Measurements from ENCODE around the gene QPRT. TPM values are rescaled to one million over a fixed set of nuclear protein-coding genes. Genes with fewer than 3 reads are reported as not detected.

QPRT gene
- total RNA-seq, 1 experiment from 2014 or later: 27.9 TPM

DNA sequence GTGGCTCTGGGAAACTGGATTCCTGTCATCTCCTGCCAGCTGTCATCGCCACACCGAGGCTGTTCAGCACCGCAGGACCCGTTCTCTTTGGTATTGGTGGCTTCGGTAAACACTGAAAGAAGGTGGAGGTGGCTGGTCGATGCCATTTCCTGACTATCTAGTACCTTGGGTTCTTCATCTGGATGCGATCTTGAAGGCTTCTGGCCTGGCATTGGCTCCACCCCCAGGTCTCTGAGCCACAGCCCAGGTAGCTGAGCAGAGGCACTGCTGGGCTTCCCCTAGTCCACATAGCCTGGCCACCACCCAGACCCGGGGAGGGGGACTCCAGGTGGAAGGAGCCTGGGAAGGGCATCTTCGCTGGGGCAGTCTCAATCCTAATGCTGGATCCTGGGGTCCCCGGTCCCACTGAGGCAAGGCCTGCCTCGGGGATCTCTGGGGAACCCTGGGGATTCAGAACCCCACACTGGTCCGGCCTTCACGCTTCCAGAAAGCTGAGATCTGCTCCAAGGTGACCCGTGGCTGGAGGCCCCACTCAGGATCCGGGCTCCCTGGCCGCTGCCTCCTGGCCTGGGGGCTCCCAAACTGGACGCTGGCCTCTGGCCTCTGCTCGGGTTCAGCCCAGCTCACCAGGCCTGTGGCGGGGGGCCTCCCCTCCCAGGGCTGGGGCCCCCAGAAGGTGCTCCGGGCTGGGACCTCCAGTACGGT, 65.0 kb downstream of the QPRT start:
- BruUV-seq (replicated peaks): no TSS peak
- Histone ChIP-seq H3K9me3 (ENCODE audit: control insufficient read depth, insufficient read depth, low read depth, low read length) (no peaks in the 10 kb centered on the region), H3K4me1 (ENCODE audit: control insufficient read depth, insufficient read depth, low read length) (no peaks in the 10 kb centered on the region), H3K27ac (ENCODE audit: low read length) (no peak overlapping the region), H3K4me3 (ENCODE audit: low read depth in 2 of 2, low read length in 2 of 2) (no peak overlapping the region), H3K36me3 (ENCODE audit: control insufficient read depth, insufficient read depth, low read length) (no peaks in the 10 kb centered on the region), H3K27me3 (ENCODE audit: control insufficient read depth, insufficient read depth, low read length) (no peaks in the 10 kb centered on the region)
- intact Hi-C loops (cut with micrococcal nuclease; ENCODE audit: unreplicated experiment) (no loop called here), in situ Hi-C loops (cut with HindIII; ENCODE audit: low pct_unique_long_range_greater_than_20kb, low sequenced_read_pairs) (no loop called here)
- DNase-seq (ENCODE audit: low read depth, low spot score): no peak
- TF ChIP-seq POLR2AphosphoS5 (IDR thresholded peaks at IDR 0.05; ENCODE audit: low read depth, low read length) (no peak), TCF7L2 (IDR thresholded peaks at IDR 0.05; ENCODE audit: low read depth, low read length) (no peak)
- TF ChIP-seq, protein P1, sequence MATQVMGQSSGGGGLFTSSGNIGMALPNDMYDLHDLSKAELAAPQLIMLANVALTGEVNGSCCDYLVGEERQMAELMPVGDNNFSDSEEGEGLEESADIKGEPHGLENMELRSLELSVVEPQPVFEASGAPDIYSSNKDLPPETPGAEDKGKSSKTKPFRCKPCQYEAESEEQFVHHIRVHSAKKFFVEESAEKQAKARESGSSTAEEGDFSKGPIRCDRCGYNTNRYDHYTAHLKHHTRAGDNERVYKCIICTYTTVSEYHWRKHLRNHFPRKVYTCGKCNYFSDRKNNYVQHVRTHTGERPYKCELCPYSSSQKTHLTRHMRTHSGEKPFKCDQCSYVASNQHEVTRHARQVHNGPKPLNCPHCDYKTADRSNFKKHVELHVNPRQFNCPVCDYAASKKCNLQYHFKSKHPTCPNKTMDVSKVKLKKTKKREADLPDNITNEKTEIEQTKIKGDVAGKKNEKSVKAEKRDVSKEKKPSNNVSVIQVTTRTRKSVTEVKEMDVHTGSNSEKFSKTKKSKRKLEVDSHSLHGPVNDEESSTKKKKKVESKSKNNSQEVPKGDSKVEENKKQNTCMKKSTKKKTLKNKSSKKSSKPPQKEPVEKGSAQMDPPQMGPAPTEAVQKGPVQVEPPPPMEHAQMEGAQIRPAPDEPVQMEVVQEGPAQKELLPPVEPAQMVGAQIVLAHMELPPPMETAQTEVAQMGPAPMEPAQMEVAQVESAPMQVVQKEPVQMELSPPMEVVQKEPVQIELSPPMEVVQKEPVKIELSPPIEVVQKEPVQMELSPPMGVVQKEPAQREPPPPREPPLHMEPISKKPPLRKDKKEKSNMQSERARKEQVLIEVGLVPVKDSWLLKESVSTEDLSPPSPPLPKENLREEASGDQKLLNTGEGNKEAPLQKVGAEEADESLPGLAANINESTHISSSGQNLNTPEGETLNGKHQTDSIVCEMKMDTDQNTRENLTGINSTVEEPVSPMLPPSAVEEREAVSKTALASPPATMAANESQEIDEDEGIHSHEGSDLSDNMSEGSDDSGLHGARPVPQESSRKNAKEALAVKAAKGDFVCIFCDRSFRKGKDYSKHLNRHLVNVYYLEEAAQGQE (IDR thresholded peaks at IDR 0.05; ENCODE audit: insufficient read depth in 1 of 2, low read depth in 2 of 2, low read length in 1 of 2): no peak
- TF ChIP-seq, protein P2, sequence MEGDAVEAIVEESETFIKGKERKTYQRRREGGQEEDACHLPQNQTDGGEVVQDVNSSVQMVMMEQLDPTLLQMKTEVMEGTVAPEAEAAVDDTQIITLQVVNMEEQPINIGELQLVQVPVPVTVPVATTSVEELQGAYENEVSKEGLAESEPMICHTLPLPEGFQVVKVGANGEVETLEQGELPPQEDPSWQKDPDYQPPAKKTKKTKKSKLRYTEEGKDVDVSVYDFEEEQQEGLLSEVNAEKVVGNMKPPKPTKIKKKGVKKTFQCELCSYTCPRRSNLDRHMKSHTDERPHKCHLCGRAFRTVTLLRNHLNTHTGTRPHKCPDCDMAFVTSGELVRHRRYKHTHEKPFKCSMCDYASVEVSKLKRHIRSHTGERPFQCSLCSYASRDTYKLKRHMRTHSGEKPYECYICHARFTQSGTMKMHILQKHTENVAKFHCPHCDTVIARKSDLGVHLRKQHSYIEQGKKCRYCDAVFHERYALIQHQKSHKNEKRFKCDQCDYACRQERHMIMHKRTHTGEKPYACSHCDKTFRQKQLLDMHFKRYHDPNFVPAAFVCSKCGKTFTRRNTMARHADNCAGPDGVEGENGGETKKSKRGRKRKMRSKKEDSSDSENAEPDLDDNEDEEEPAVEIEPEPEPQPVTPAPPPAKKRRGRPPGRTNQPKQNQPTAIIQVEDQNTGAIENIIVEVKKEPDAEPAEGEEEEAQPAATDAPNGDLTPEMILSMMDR (IDR thresholded peaks at IDR 0.05): no peak
- no peak for ATAC-seq
- ChIA-PET CTCF (interaction anchor here (0.7 kb wide), 1 partner anchor 12 kb away, joined by 10 read pairs; no protein-coding TSS in a partner anchor), POLR2A (no interaction called here)

DNA sequence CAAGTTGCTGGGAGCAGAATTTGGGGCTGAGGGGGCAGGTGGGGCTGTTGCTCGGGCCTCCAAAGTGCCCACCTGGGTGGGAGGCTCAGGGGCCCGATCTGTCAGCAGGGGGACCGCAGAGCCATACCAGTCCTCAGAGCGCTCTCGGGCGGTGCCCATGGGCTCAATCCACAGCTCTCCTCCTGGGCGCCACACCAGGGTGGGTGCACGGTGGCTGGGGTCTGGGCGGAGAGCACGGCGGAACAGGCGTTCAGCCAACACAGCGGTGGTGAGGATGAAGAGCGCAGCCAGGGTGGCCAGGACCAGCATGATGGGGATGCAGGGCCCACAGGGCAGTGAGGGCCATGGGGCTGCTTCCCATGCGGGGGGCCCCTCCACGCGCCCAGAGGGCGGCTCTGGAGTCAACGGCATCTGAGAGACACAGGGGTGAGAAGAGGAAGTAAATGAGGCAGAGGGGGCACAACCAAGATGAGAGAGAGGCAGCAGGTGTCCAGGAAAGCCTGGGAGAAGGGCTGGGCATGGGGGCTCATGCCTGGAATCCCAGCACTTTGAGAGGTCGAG, 65.6 kb downstream of the QPRT start:
- Histone ChIP-seq H3K4me3 (ENCODE audit: low read depth in 2 of 2, low read length in 2 of 2) (no peak overlapping the region), H3K9me3 (ENCODE audit: control insufficient read depth, insufficient read depth, low read depth, low read length) (no peaks in the 10 kb centered on the region), H3K27ac (ENCODE audit: low read length) (no peak overlapping the region), H3K36me3 (ENCODE audit: control insufficient read depth, insufficient read depth, low read length) (no peaks in the 10 kb centered on the region), H3K27me3 (ENCODE audit: control insufficient read depth, insufficient read depth, low read length) (no peaks in the 10 kb centered on the region), H3K4me1 (ENCODE audit: control insufficient read depth, insufficient read depth, low read length) (no peaks in the 10 kb centered on the region)
- DNase-seq (ENCODE audit: low read depth, low spot score) (no peak), ATAC-seq (no peak)
- intact Hi-C loops (cut with micrococcal nuclease; ENCODE audit: unreplicated experiment): no loop called here
- ChIA-PET CTCF (no interaction called here), POLR2A (no interaction called here)
- no TSS peak for BruUV-seq (replicated peaks)
- in situ Hi-C loops (cut with HindIII; ENCODE audit: low pct_unique_long_range_greater_than_20kb, low sequenced_read_pairs): no loop called here
- TF ChIP-seq SIN3A (IDR thresholded peaks at IDR 0.05; ENCODE audit: borderline replicate concordance, insufficient read depth, low read depth, low read length) (no peak), POLR2AphosphoS5 (IDR thresholded peaks at IDR 0.05; ENCODE audit: low read depth, low read length) (no peak), TCF7L2 (IDR thresholded peaks at IDR 0.05; ENCODE audit: low read depth, low read length) (no peak)
- TF ChIP-seq, protein P2 (IDR thresholded peaks at IDR 0.05): no peak
- TF ChIP-seq, protein P1 (IDR thresholded peaks at IDR 0.05; ENCODE audit: insufficient read depth in 1 of 2, low read depth in 2 of 2, low read length in 1 of 2): no peak
